HG03457 (cell line): Measurements from ENCODE around the gene EBPL.
A peak's percentile ranks its signal among the peaks of the same experiment; 100 is the strongest.
"Not testable (repeated sequence)": the region's sequence is repeated elsewhere in the genome, so short reads cannot be mapped to it uniquely, and the experiment has no call there.

Experiments
- ATAC-seq: cut with Tn5 transposase; IDR thresholded peaks from one replicate; pipeline ENCODE4 v1.9.1; 2021; ENCODE audit warnings: moderate number of reproducible peaks; ENCODE audit not compliant: unreplicated experiment

EBPL gene

GRCh38 chr13:49690995-49691784 lies at the start of gene EBPL:
Gene EBPL, minus strand, starts transcription at chr13:49691486. Its CDS starts 62 bp downstream, at chr13:49691424.
- peak; percentile 98 for ATAC-seq

- ATAC-seq: no peak
These were observed 49.6 kb upstream of the EBPL start for GRCh38 chr13:49740870-49741269.

GRCh38 chr13:49739498-49740187 lies 48.4 kb upstream of the EBPL start:
- no peak for ATAC-seq

- no peak for ATAC-seq
These were observed 42.1 kb upstream of the EBPL start for GRCh38 chr13:49733181-49733951.

GRCh38 chr13:49731766-49732165 lies 40.5 kb upstream of the EBPL start:
- ATAC-seq: no peak

- ATAC-seq: no peak
These were observed 25.3 kb upstream of the EBPL start for GRCh38 chr13:49716615-49717014.

DNA sequence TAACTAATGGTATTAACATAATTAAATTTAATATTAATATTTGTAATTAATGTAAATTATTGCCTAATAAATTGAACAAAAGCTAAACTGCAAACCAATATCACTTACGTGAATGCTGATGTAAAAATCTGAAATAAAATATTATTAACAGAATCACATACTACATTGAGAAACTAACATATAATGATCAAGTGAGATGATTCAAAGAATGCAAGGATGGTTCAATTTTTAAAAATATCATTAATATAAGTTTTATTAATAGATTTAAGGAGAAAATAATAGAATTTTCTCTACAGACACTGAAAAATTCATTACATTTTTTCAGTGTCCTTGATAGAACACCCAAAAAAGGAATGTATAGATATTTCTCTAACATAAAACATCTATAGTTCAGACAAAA lies 23.5 kb upstream of the EBPL start:
- ATAC-seq: no peak

- ATAC-seq: no peak
These were observed 20.1 kb upstream of the EBPL start for GRCh38 chr13:49711218-49711863.

DNA sequence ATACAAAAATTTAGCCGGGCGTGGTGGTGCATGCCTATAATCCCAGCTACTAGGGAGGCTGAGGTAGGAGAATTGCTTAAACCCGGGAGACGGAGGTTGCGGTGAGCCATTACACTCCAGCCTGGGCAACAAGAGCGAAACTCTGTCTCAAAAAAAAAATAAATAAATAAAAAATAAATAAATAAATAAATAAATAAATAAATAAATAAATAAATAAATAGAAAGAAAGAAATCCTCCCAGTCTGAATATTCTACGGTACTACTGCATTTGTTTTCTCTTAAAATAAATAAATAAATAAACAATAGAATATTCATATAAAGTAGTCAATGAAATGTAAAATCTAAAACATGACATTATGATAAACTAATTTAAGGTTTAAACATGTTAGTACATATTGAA lies 13.0 kb upstream of the EBPL start:
- not testable (repeated sequence) for ATAC-seq

- no peak for ATAC-seq
These were observed 10.2 kb upstream of the EBPL start for GRCh38 chr13:49701491-49701890.

GRCh38 chr13:49697468-49697867 lies 6.2 kb upstream of the EBPL start:
- ATAC-seq: no peak

DNA sequence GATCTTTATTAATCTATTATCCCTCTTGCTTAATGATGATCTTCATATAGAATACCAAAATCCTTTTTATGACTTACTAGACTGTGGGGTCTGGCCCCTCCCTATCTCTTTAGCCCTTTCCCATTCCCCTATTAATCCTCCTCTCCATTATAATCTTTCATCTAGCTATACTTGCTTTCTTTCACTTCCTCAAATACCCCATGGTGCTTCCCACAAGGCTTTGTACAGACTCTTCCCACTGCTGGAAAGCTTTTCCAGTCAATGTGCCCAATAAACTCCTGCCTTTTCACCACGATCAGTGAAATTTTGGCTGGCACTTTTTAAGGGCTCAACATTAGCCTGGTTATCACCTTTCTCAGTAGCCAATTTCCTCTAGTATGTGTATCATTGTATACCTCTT lies 3.2 kb upstream of the EBPL start:
- ATAC-seq: no peak

DNA sequence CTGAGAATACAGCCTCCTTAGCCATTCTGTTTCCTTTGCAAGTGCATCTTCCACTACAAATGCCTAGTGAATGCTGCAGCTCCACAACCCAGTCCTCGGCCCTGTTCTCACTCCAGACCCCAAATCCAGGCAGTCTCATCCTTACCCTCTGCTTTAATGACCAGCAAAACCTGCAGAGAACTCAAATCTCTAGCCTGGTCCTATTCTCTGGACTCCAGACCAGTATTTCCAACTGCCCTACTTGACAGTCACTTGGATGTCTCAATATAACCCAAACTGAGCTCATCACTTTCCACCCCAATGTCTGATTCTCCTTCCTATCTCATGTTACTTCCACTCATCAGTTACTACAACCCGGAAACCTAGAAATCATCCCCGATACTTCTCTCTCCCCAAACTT lies 2.6 kb upstream of the EBPL start:
- no peak for ATAC-seq

GRCh38 chr13:49693191-49693733 lies 2.0 kb upstream of the EBPL start:
- no peak for ATAC-seq

DNA sequence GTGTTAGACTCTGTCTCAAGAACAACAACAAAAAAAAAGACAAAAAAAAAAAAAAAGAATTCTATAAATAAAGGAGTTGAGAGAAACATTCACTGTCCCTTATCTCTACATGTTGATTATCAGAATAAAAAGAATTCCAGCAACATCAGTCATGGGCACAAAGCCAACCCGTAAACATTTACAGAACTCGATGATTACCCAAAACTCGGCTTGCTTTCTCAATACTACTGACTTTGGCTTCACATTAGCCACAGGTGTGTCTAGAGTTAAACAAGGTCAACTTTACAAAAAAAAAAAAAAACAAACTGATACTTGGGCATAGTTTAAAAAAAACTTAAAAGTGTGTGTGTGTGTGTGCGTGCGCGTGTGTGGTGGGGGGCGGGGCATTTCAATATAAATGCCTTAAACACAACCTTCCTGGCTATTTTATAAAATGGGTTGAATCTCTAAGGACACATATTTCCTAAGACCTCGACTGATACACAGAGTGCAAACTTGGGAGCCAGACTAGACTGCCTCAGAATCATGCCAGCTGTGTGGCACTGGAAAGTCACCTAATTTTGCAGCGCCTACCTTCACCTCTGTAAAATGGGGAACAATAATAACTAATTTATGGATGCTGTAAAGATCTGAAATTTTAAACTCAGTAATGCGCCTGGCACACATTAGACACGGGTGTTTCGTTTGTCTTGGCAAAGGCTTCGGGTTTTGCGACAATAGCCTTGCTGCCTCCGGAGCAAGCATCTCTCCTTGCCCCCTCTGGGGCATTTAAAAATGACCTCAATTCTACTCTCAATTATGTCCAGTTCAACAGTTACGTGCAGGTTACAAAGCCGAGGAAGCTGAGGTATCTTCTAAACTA lies 922 bp downstream of the EBPL start:
- peak; percentile 11 for ATAC-seq

DNA sequence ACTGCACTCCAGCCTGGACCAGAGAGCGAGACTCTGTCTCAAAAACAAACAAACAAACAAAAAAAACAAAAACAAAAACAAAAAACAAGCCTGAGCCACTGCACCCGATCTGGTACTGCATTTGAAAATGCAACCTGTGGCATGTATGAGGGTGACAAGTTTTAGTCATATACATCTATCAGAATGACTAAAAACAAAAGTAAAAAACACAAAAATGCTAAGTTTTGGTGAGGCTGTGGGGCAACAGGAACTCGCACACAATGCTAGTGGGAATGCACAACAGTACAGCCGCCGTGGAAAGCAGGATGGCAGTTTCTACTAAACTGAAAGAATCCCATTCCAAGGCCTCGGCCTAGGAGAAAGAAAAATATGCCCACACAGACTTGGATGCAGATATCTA lies 7.8 kb downstream of the EBPL start:
- ATAC-seq: no peak

DNA sequence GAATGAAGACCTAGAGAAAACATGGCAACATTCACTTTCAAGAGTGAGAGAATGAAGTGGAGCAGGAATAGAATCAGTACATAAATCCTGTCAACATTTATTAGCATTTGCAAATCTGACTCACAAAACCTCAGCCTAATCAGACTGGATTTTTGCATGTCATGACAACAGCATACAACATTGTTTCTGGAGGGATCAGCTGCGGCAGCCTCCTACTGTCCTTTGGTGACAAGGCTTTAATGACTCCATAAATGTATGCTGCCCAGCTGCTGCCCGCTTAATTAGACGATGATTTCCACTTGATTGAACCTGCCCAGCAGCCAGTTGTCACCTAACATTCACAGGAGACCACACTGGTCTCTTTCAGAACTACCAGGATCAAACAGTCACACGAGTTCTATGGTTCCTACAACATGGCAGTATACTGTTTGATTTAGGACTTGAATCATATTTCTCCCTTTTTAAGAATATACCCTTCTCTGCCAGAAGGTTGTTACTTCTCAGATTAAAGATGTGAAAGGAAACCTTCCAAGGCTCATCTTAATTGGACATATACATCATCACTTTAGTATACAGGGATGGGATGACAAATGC lies 9.3 kb downstream of the EBPL start:
- no peak for ATAC-seq

GRCh38 chr13:49679246-49679645 lies 12.0 kb downstream of the EBPL start:
- ATAC-seq: no peak

GRCh38 chr13:49678191-49678914 lies 12.9 kb downstream of the EBPL start:
- no peak for ATAC-seq
